H1 (cell line): ENCODE results near the gene RNF41. TPM values are rescaled to one million over a fixed set of nuclear protein-coding genes. Genes with fewer than 3 reads are reported as not detected.
"Not testable (repeated sequence)": the region's sequence is repeated elsewhere in the genome, so short reads cannot be mapped to it uniquely, and the experiment has no call there.

Source experiments
- CTCF ChIA-PET: fragments of 300-600 bp; sonication (Branson Sonifier 250); formaldehyde crosslinking; loops from one replicate; lab custom pipeline; 2021; ENCODE audit not compliant: partially characterized antibody; lab: Charles Lee
- POLR2A ChIA-PET: fragments of 300-600 bp; sonication (Branson Sonifier 250); formaldehyde crosslinking; loops from one replicate; lab custom pipeline; 2021; ENCODE audit warnings: inconsistent platforms; ENCODE audit not compliant: partially characterized antibody; lab: Charles Lee
- DNase-seq, 2 experiments: peaks; one replicate each; pipeline versions ENCODE4 v3.0.0 to v3.0.0-alpha.2; 2010 to 2022; ENCODE audit warnings: low spot score in 2 of 2, low read depth in 1 of 2, mixed read lengths in 1 of 2
- FAIRE-seq: peaks from 2 replicates; lab custom pipeline; 2011; peaks lifted over from hg19 to GRCh38; lab: Jason Lieb, UNC
- H2AFZ ChIP-seq: 2 replicates; pipeline ENCODE4 v1.8.1; 2012; ENCODE audit warnings: low read length, inconsistent platforms
- H2AK5ac ChIP-seq: 2 replicates; pipeline ENCODE4 v1.6.1; 2013; ENCODE audit warnings: low read depth, low read length
- H2BK120ac ChIP-seq: replicated peaks from 2 replicates; pipeline ENCODE3; 2013; ENCODE audit warnings: low read depth, low read length, inconsistent platforms
- H2BK12ac ChIP-seq: 2 replicates; pipeline ENCODE4 v1.6.1; 2013; ENCODE audit warnings: low read depth, low read length
- H2BK15ac ChIP-seq: 2 replicates; pipeline ENCODE4 v1.6.1; 2013; ENCODE audit warnings: low read length
- H2BK20ac ChIP-seq: 2 replicates; pipeline ENCODE4 v1.6.1; 2013; ENCODE audit warnings: low read length
- H2BK5ac ChIP-seq: 2 replicates; pipeline ENCODE4 v1.6.1; 2013; ENCODE audit warnings: low read depth, low read length
- H3K14ac ChIP-seq: 2 replicates; pipeline ENCODE4 v1.6.1; 2013; ENCODE audit warnings: inconsistent platforms; ENCODE audit not compliant: insufficient read length
- H3K18ac ChIP-seq: 2 replicates; pipeline ENCODE4 v1.6.1; 2013; ENCODE audit warnings: low read length; ENCODE audit errors: extremely low read depth
- H3K23ac ChIP-seq: 2 replicates; pipeline ENCODE4 v1.6.1; 2013; ENCODE audit warnings: inconsistent platforms; ENCODE audit not compliant: insufficient read length
- H3K23me2 ChIP-seq: 2 replicates; pipeline ENCODE4 v1.6.1; 2013; ENCODE audit warnings: low read depth, low read length
- H3K27ac ChIP-seq: 2 replicates; pipeline ENCODE4 v1.6.1; 2011; ENCODE audit warnings: low read depth, low read length, inconsistent platforms
- H3K27me3 ChIP-seq, 4 experiments: replicated peaks in 1 of 4; 1 replicate in 1 of 4; 2 replicates in 3 of 4; pipeline versions ENCODE4 v1.6.1 to v1.8.1; 2011 to 2013; ENCODE audit warnings: low read length in 3 of 4, mild to moderate bottlenecking in 3 of 4, inconsistent platforms in 2 of 4, mixed read lengths in 2 of 4, moderate library complexity in 1 of 4; ENCODE audit not compliant: control insufficient read depth in 3 of 4, insufficient read depth in 3 of 4; ENCODE audit errors: extremely low read depth in 1 of 4
- H3K36me3 ChIP-seq, 4 experiments: 2 replicates each; pipeline versions ENCODE4 v1.6.1 to v1.8.1; 2011 to 2013; ENCODE audit warnings: mild to moderate bottlenecking in 4 of 4, low read length in 3 of 4, moderate library complexity in 2 of 4, control low read depth in 1 of 4, inconsistent platforms in 1 of 4; ENCODE audit not compliant: insufficient read depth in 4 of 4, control insufficient read depth in 2 of 4
- H3K4ac ChIP-seq: replicated peaks from 2 replicates; pipeline ENCODE3; 2013; ENCODE audit warnings: low read length, low read depth, mixed read lengths, inconsistent platforms; ENCODE audit not compliant: insufficient read length
- H3K4me1 ChIP-seq, 4 experiments: replicated peaks in 1 of 4; 1 replicate in 1 of 4; 2 replicates in 3 of 4; pipeline versions ENCODE4 v1.6.1 to v1.8.1; 2011 to 2013; ENCODE audit warnings: low read length in 3 of 4, inconsistent platforms in 2 of 4, mixed read lengths in 1 of 4; ENCODE audit not compliant: insufficient read depth in 4 of 4, control insufficient read depth in 3 of 4
- H3K4me2 ChIP-seq, 2 experiments: 2 replicates each; pipeline versions ENCODE4 v1.6.1 to v1.8.1; 2011 to 2013; ENCODE audit warnings: low read depth in 2 of 2, low read length in 2 of 2, control low read depth in 1 of 2, inconsistent platforms in 1 of 2, mild to moderate bottlenecking in 1 of 2; ENCODE audit not compliant: insufficient read depth in 1 of 2
- H3K4me3 ChIP-seq, 4 experiments: fragments of 200-600, 300-600 bp in 1 of 4; sonication (generic), shearing (Covaris generic), sonication (Bioruptor Twin) in 1 of 4; 2 replicates each; pipeline versions ENCODE4 v1.5.1 to v1.8.1; 2011 to 2016; ENCODE audit warnings: low read length in 4 of 4, low read depth in 3 of 4, control low read depth in 2 of 4, inconsistent platforms in 2 of 4, mild to moderate bottlenecking in 2 of 4, mixed read lengths in 1 of 4, moderate library complexity in 1 of 4; ENCODE audit not compliant: insufficient read depth in 2 of 4; ENCODE audit errors: extremely low read depth in 1 of 4
- H3K56ac ChIP-seq: replicated peaks from 2 replicates; pipeline ENCODE3; 2013; ENCODE audit warnings: low read depth, mild to moderate bottlenecking, mixed read lengths, low read length, inconsistent platforms; ENCODE audit not compliant: insufficient read length
- H3K79me1 ChIP-seq: 2 replicates; pipeline ENCODE4 v1.6.1; 2013; ENCODE audit warnings: low read depth, low read length, control low read depth
- H3K79me2 ChIP-seq, 2 experiments: 2 replicates each; pipeline versions ENCODE4 v1.6.1 to v1.8.1; 2012 to 2013; ENCODE audit warnings: low read length in 2 of 2, mild to moderate bottlenecking in 2 of 2, inconsistent platforms in 1 of 2; ENCODE audit not compliant: insufficient read depth in 2 of 2, control insufficient read depth in 1 of 2
- H3K9ac ChIP-seq, 4 experiments: replicated peaks in 1 of 4; 1 replicate in 1 of 4; 2 replicates in 3 of 4; pipeline versions ENCODE4 v1.6.1 to v1.8.1; 2011 to 2013; ENCODE audit warnings: low read depth in 3 of 4, low read length in 3 of 4, control low read depth in 2 of 4, mild to moderate bottlenecking in 2 of 4, moderate library complexity in 2 of 4, inconsistent platforms in 1 of 4; ENCODE audit errors: extremely low read depth in 1 of 4
- H3K9me3 ChIP-seq, 2 experiments: 2 replicates each; pipeline versions ENCODE4 v1.6.1 to v1.8.1; 2012 to 2013; ENCODE audit warnings: mild to moderate bottlenecking in 2 of 2, moderate library complexity in 2 of 2, control low read depth in 1 of 2, inconsistent platforms in 1 of 2, low read depth in 1 of 2, low read length in 1 of 2, mixed read lengths in 1 of 2; ENCODE audit not compliant: insufficient read depth in 2 of 2
- H4K20me1 ChIP-seq, 2 experiments: replicated peaks in 1 of 2; 2 replicates each; pipeline versions ENCODE3 to v1.8.1; 2011 to 2013; ENCODE audit warnings: inconsistent platforms in 2 of 2, low read length in 2 of 2, mild to moderate bottlenecking in 1 of 2; ENCODE audit not compliant: insufficient read depth in 2 of 2, control insufficient read depth in 1 of 2
- H4K5ac ChIP-seq: 2 replicates; pipeline ENCODE4 v1.6.1; 2013; ENCODE audit warnings: low read length, low read depth, mixed read lengths, inconsistent platforms; ENCODE audit not compliant: insufficient read length
- H4K8ac ChIP-seq: 2 replicates; pipeline ENCODE4 v1.8.0; 2013; ENCODE audit warnings: mild to moderate bottlenecking, moderate library complexity, low read length, inconsistent platforms; ENCODE audit not compliant: insufficient read depth; ENCODE audit errors: extremely low read depth
- H4K91ac ChIP-seq: replicated peaks from 2 replicates; pipeline ENCODE3; 2013; ENCODE audit warnings: low read length, mixed read lengths, inconsistent platforms; ENCODE audit not compliant: insufficient read length
- WGBS, 2 experiments: shearing (Covaris generic) in 1 of 2; methylation state at CpG; one replicate each; pipeline versions ENCODE4 v1.1.6 to v1.1.7; 2013 to 2015; ENCODE audit warnings: low lambda C conversion rate in 2 of 2, mixed read lengths in 2 of 2, inconsistent platforms in 1 of 2, low coverage in 1 of 2, missing lambda C conversion rate in 1 of 2; ENCODE audit not compliant: insufficient replicate concordance in 2 of 2, insufficient coverage in 1 of 2, insufficient read length in 1 of 2; ENCODE audit errors: extremely low coverage in 1 of 2, missing lambda C conversion rate in 1 of 2; 5-methylcytosine and 5-hydroxymethylcytosine counted together
- polyA plus RNA-seq, 7 experiments: library from polyadenylated mRNA; depleted of rRNA in 3 of 7; stranded (reverse) in 5 of 7; unstranded in 2 of 7; fragments of >200 nt in 5 of 7; fragments of 200-250 nt in 2 of 7; gene quantifications; 1 replicate in 5 of 7; 2 replicates in 1 of 7; 4 replicates in 1 of 7; pipeline versions ENCODE4 v1.2.1 to v1.2.3, GENCODE V29; 2011 to 2013; ENCODE audit warnings: missing spikeins in 2 of 7, mixed read lengths in 2 of 7
- total RNA-seq: library from RNA; stranded (reverse); fragmentation: NEBNext Ultra II Directional; extraction: Animal tissue kit (Norgen Biotek cat#: 25700); gene quantifications from 2 replicates; pipeline ENCODE4 v1.2.1, GENCODE V29; 2021
- TF ChIP-seq, protein P1 (sequence below), 3 experiments: IDR thresholded peaks; 1 replicate in 2 of 3; 2 replicates in 1 of 3; pipeline versions ENCODE4 v1.5.1 to v1.6.1; 2011; ENCODE audit warnings: low read length in 3 of 3, mild to moderate bottlenecking in 3 of 3, inconsistent platforms in 2 of 3, low read depth in 1 of 3, moderate library complexity in 1 of 3; ENCODE audit not compliant: insufficient read depth in 1 of 3; ENCODE audit errors: control extremely low read depth in 1 of 3

The RNF41 gene
- total and polyA plus RNA-seq, 2 of the 8 experiments (the other 6 are each of a cell fraction or from before 2014, with no cell fraction given): 55.5 to 98.6 TPM

- H2AK5ac ChIP-seq, H2AFZ ChIP-seq, H3K18ac ChIP-seq, H2BK15ac ChIP-seq, H3K9ac ChIP-seq, H3K27me3 ChIP-seq, H4K8ac ChIP-seq, H3K9me3 ChIP-seq, DNase-seq, H3K36me3 ChIP-seq, H2BK120ac ChIP-seq, H4K91ac ChIP-seq, H4K5ac ChIP-seq, FAIRE-seq, H3K4ac ChIP-seq, H4K20me1 ChIP-seq, H3K23ac ChIP-seq, H3K79me2 ChIP-seq, H2BK5ac ChIP-seq, H3K4me2 ChIP-seq, H3K56ac ChIP-seq, H3K79me1 ChIP-seq, H2BK12ac ChIP-seq, H3K14ac ChIP-seq, H3K4me3 ChIP-seq, H2BK20ac ChIP-seq, H3K27ac ChIP-seq: not testable (repeated sequence)
- H3K23me2 ChIP-seq: peaks cover 10% of the 10 kb centered on the region; the same call in 1 of the 2 replicates
- 82% methylated on average over 7 of the region's 7 CpGs; no CpG with 5 or more reads in 1 of the 2 experiments for WGBS, 2 experiments
- CTCF ChIA-PET: interaction anchor here (0.6 to 1.5 kb wide), 12 partner anchors 9 to 1504 kb away, joined by 3 to 7 read pairs (median 4); partner anchors contain the start of gene CYP27B1
- POLR2A ChIA-PET: interaction anchor here (0.8 to 1.9 kb wide), 5 partner anchors 32 to 78 kb away, joined by 3 to 6 read pairs (median 4); partner anchors contain the start of genes CS and RNF41
- H3K4me1 ChIP-seq: peaks cover 0 to 13% (median 5%) of the 10 kb centered on the region in 4 experiments; a peak in 5 of 7 replicates
- TF ChIP-seq, protein P1, sequence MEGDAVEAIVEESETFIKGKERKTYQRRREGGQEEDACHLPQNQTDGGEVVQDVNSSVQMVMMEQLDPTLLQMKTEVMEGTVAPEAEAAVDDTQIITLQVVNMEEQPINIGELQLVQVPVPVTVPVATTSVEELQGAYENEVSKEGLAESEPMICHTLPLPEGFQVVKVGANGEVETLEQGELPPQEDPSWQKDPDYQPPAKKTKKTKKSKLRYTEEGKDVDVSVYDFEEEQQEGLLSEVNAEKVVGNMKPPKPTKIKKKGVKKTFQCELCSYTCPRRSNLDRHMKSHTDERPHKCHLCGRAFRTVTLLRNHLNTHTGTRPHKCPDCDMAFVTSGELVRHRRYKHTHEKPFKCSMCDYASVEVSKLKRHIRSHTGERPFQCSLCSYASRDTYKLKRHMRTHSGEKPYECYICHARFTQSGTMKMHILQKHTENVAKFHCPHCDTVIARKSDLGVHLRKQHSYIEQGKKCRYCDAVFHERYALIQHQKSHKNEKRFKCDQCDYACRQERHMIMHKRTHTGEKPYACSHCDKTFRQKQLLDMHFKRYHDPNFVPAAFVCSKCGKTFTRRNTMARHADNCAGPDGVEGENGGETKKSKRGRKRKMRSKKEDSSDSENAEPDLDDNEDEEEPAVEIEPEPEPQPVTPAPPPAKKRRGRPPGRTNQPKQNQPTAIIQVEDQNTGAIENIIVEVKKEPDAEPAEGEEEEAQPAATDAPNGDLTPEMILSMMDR (IDR thresholded peaks at IDR 0.05; ENCODE audit: control extremely low read depth in 1 of 3, insufficient read depth in 1 of 3, low read depth in 1 of 3, low read length in 3 of 3): peak in 1 of 3 experiments; percentile 24; a peak in 1 of 4 replicates
Observed at GRCh38 chr12:56262955-56263354, 41.2 kb upstream of the RNF41 start.
